Measurements from ENCODE around the gene DND1. TPM values are rescaled to one million over a fixed set of nuclear protein-coding genes. Genes with fewer than 3 reads are reported as not detected.
"Not testable (repeated sequence)": the region's sequence is repeated elsewhere in the genome, so short reads cannot be mapped to it uniquely, and the experiment has no call there.

The DND1 gene
- polyA plus RNA-seq, 3 donors, result 0.68 to 1.4 (median 0.79) TPM

DNA sequence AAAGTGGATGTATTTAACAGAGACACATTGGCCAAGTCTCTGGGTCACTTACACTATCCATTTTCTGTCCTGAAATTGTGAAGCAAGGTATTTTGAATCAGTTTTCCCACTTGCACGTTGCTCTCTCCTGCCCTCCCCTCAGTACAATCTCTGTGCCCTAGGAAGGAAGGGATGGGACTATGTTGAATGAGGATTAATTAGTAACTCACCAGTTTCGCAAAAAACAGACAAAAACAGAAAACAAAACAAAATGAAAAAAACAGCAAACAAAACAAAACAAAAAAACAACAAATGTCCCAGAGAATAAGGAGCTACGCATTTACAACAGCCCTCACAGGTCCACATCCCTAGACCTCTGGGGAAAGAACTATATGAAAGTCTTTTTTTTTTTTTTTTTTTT is 39.3 kb downstream of the DND1 start:
- WGBS, 3 donors, result 54 to 71% (median 67%) methylated on average over 3 of the region's 3 CpGs
- no peak overlapping the region for H3K27ac ChIP-seq (ENCODE audit: low read depth, low read length)

DNA sequence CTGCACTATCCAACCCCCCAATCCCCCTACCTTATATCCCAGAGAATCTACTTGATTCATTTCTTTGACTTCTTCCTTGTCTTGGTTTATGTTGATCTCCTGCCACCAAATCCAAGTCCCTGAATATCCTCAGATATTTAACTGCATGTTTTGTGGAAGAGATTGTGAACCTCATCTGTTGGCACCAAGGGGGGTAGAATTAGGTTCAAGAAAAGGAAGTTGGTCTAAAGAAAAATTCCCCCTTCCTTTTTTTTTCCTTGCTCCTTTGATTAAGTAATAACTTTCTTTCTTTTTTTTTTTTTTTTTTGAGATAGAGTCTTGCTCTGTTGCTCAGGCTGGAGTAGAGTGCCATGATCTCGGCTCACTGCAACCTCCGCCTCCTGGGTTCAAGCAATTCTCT is 39.9 kb downstream of the DND1 start:
- H3K27ac ChIP-seq (ENCODE audit: low read depth, low read length), result no peak overlapping the region
- WGBS, 3 donors, result 75 to 96% (median 83%) methylated on average over 2 of the region's 2 CpGs

DNA sequence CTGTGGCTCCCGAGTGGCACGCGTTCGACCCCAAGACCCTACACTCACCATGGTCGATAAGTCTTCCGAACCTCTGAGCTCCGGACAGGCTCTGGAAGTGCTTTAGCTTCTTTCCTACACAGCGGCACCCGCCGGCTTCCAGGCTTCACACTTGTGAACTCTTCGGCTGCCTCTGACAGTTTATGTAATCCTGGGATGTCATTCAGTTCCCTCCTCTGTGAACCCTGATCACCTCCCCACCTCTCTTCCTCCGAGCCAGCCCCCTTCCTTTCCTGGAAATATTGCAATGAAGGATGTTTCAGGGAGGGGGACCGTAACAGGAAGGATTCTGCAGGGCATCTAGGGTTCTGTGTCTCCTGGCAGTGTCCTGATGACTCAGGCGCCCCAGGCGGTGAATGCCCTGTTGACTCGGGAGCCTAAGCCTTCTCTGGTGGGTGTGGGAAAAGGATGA is 40.3 kb downstream of the DND1 start, which contains the start of gene CD14:
Gene CD14 (minus strand): TSS at position 155 of the 451 bp plus-strand sequence. CDS start 104 bp downstream, at position 51.
- H3K27ac ChIP-seq (ENCODE audit: low read depth, low read length), result no peak within 1 kb of the TSS
- WGBS, 3 donors, result 7 to 18% (median 7%) methylated on average over 16 of the region's 16 CpGs

DNA sequence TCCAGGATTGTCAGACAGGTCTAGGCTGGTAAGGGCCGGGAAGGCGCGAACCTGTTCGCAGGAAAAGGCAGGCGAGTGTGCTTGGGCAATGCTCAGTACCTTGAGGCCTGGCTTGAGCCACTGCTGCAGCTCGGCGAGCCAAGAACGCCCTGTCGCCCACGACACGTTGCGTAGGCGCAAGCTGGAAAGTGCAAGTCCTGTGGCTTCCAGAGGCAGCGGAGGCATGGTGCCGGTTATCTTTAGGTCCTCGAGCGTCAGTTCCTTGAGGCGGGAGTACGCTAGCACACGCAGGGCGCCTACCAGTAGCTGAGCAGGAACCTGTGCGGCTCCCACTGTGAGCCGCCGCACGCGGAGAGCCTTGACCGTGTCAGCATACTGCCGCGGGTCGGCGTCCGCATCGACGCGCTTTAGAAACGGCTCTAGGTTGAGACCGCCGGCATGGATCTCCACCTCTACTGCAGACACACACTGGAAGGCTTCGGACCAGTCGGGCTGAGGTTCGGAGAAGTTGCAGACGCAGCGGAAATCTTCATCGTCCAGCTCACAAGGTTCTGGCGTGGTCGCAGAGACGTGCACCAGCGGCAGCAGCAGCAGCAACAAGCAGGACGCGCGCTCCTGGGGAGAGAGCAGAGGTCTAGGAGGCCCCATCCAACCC is 40.9 kb downstream of the DND1 start:
- WGBS, 3 donors, result 0 to 1% (median 1%) methylated on average over 51 of the region's 51 CpGs
- H3K27ac ChIP-seq (ENCODE audit: low read depth, low read length), result no peak overlapping the region

DNA sequence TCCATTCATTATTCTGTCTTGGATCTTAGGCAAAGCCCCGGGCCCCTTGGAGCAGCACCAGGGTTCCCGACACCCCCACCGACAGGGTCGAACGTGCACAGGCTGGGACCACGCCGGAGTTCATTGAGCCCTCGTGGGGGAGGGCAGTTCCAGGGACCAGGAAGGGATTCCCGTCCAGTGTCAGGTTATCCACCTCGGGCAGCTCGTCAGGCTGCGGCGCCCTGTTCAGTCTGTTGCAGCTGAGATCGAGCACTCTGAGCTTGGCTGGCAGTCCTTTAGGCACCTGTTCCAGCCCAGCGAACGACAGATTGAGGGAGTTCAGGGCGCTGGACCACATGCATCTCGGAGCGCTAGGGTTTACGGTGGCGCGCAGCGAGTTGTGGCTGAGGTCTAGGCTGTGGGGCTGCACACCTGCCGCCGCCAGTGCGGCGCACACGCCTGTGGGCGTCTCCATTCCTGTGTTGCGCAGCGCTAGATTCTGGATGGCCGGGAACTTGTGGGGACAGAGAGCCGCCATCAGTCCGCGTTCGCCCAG is 41.5 kb downstream of the DND1 start:
- 7 to 13% (median 12%) methylated on average over 36 of the region's 36 CpGs for WGBS, 3 donors
- H3K27ac ChIP-seq (ENCODE audit: low read depth, low read length), result no peak overlapping the region

DNA sequence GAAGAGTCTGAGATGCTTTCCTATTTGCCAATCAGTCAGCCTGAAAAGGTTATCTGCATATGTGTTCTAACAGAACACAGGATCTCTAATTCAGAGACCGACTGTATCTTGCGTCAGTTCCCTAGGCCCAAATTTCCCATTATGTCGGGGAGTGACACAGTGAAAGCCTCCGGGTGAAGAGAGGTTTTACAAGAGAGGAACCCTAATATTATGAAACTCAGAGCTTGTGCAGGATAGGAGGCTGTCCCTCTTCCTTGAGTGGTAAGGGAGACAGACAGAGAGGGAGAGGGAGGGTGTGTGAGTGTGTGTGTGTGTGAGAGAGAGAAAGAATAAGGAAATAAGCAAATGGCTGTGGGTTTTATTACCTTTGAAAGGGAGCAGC is 42.3 kb downstream of the DND1 start:
- WGBS, 3 donors, result 62 to 91% (median 66%) methylated on average over 4 of the region's 4 CpGs
- no peak overlapping the region for H3K27ac ChIP-seq (ENCODE audit: low read depth, low read length)

DNA sequence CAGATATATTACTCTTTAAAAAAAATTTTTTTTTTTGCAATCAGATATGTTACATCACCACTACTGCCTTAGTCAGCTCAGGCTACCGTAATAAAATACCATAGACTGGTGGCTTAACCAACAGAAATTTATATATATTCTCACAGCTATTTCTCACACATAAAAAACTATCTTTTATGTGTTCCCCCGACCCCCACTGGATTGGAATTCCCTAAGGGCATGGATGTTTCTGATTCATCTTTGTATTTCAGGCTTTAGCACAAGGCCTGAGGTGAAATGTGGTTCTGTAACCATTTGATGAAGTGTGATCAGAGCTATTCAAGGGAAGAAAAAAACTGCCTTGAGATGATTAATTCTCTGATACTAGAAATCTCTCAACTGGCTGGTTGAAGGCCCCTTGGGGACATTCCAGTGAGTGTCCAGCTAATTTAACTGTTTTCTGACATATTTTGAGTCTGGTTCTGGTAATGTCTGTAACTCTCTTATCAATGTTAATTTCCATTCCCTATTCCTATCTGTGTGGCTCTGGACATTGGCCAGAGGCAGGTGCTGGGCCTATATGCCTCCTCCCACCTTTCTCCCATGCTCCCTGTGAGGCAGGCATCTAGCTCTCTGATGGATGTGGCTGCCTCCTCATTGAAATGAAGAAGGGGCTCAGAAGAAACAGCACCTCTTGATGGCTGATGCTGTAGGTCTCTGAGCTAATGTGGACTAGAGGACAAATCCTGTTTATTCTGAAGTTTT is 42.9 kb downstream of the DND1 start:
- H3K27ac ChIP-seq (ENCODE audit: low read depth, low read length), result no peak overlapping the region
- WGBS, 3 donors, result 54 to 72% (median 59%) methylated on average over 2 of the region's 2 CpGs

DNA sequence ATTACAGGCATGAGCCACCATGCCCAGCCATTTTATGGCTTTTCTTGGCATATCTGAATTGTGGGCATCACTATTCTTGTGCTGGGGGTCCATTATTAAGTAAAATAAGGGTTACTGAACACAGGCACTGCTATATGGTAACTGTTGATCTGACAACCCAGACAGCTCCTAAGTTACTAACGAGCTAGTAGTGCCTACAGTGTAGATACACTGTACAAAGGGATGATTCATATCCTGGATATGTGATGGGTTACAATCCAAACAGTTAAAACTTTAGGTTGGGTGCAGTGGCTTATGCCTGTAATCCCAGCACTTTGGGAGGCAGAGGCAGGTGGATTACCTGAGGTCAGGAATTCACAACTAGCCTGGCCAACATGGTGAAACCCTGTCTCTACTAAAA is 44.7 kb downstream of the DND1 start:
- 63 to 86% (median 79%) methylated on average over 1 of the region's 1 CpG for WGBS, 3 donors
- H3K27ac ChIP-seq (ENCODE audit: low read depth, low read length), result no peak overlapping the region

DNA sequence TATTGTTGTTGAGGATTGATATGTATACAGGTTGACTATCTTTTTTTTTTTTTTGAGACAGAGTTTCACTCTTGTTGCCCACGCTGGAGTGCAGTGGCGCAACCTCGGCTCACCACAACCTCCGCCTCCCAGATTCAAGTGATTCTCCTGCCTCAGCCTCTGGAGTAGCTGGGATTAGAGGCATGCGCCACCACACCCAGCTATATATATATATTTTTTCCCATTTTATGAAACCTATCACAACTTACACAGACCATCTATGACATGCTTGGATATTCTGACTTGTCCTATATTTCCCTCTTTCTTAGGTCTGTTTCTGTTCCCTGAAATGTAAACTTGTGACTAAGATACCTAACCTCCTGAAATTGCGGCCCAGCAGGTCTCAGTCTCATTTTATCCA is 45.4 kb downstream of the DND1 start:
- H3K27ac ChIP-seq (ENCODE audit: low read depth, low read length), result no peak overlapping the region
- 82 to 96% (median 89%) methylated on average over 6 of the region's 6 CpGs for WGBS, 3 donors

DNA sequence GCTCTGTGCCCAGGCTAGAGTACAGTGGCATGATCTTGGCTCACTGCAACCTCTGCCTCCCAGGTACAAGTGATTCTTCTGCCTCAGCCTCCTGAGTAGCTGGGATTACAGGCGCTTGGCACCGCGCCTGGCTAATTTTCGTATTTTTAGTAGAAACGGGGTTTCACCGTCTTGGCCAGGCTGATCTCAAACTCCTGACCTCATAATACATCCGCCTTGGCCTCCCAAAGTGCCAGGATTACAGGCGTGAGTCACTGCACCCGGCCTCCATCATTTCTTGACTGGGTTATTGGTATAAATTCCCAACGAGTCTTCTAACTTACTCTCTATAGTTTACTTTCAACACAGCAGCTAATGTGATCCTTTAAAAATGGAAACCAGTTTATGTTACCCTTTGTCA is 48.5 kb downstream of the DND1 start:
- not testable (repeated sequence) for H3K27ac ChIP-seq (ENCODE audit: low read depth, low read length)
- WGBS, 3 donors, result 89 to 91% (median 89%) methylated on average over 10 of the region's 10 CpGs

DNA sequence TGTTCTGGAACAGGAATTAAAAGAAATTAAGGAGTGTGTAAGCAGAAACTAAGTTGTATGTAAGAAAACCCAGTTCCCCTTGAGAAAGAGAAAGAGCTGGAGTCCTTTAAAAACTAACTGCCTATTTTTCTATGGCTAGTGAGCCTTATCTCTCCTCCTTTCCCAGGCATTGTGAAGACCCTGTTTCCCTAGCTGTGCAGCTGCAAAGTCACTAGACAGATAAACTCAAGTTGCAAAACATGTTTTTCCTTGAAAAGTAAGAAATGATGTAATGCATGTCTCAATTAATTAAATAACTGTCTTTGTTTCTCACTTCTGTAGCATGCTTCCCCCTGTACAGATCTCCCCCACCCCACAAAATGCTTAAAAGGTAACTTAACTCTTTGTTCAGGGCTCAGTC is 50.3 kb downstream of the DND1 start:
- not testable (repeated sequence) for H3K27ac ChIP-seq (ENCODE audit: low read depth, low read length)

DNA sequence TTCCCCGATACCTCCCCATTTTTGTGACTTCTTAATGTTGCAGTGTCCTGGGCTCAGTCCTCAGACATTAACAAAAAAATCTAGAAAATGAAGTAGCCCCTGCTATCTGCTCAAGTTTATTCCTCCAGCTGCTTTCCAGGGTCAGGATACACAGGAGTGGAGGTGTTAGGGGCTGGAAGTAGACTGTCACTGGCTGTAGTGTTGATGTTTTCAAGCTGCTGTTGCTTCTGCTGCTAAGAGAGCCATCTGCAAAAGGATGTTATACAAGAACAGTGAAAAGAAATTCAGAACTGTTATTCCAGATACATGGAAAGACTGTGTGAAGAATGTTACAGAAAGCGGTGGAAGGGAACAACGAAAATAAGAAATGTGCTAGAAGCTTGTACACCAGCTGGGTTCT is 51.1 kb downstream of the DND1 start:
- no peak overlapping the region for H3K27ac ChIP-seq (ENCODE audit: low read depth, low read length)
- 74 to 89% (median 79%) methylated on average over 3 of the region's 3 CpGs for WGBS, 3 donors

Other genes starting within 250 kb of the DND1 start
- 10 to 100 TPM; 32.4 to 75.8 (median 40.6) TPM for gene EIF4EBP3, start 125.9 kb downstream of the DND1 start, polyA plus RNA-seq
- gene SRA1, start 116.1 kb downstream of the DND1 start, polyA plus RNA-seq, result 10 to 100 TPM in 2 of 3 donors, 1 to 10 TPM in 1; 9.6 to 33.1 (median 30.2) TPM
- gene APBB3, start 109.0 kb downstream of the DND1 start, polyA plus RNA-seq, result 10 to 100 TPM; 18.5 to 24.3 (median 22.2) TPM
- 10 to 100 TPM; 31.2 to 65.9 (median 43.5) TPM for gene SLC35A4, start 108.7 kb downstream of the DND1 start, polyA plus RNA-seq
- gene CD14, start 40.4 kb downstream of the DND1 start, polyA plus RNA-seq, result 100 to 1,000 TPM in 1 of 3 donors, 10 to 100 TPM in 2; 14.1 to 162 (median 73.4) TPM
- gene TMCO6, start 34.1 kb downstream of the DND1 start, polyA plus RNA-seq, result 10 to 100 TPM; 12.6 to 18.7 (median 17.5) TPM
- 100 to 1,000 TPM in 2 of 3 donors, 10 to 100 TPM in 1; 89.9 to 200 (median 187) TPM for gene NDUFA2, start 25.9 kb downstream of the DND1 start, polyA plus RNA-seq
- gene IK, start 25.7 kb downstream of the DND1 start, polyA plus RNA-seq, result 10 to 100 TPM; 39.8 to 70.2 (median 65.8) TPM
- gene WDR55, start 8.7 kb downstream of the DND1 start, polyA plus RNA-seq, result 10 to 100 TPM; 12.1 to 16.9 (median 15.7) TPM
- gene HARS1, start 17.8 kb upstream of the DND1 start, polyA plus RNA-seq, result 10 to 100 TPM; 34.8 to 46.7 (median 44.6) TPM
- 10 to 100 TPM; 12.0 to 14.5 (median 12.1) TPM for gene HARS2, start 17.9 kb upstream of the DND1 start, polyA plus RNA-seq
- 10 to 100 TPM; 26.8 to 91.7 (median 67.9) TPM for gene ZMAT2, start 26.9 kb upstream of the DND1 start, polyA plus RNA-seq
- gene PCDHA1, start 112.6 kb upstream of the DND1 start, polyA plus RNA-seq, result under 1 TPM in 2 of 3 donors, not detected in 1; 0.03 to 0.11 TPM
- under 1 TPM in 2 of 3 donors, not detected in 1; 0.03 to 0.09 TPM for gene PCDHA2, start 121.3 kb upstream of the DND1 start, polyA plus RNA-seq
- under 1 TPM; 0.11 to 0.52 (median 0.12) TPM for gene PCDHA3, start 127.5 kb upstream of the DND1 start, polyA plus RNA-seq
- 1 to 10 TPM in 1 of 3 donors, under 1 TPM in 2; under 0.01 to 1.7 (median 0.04) TPM for gene PCDHA4, start 133.5 kb upstream of the DND1 start, polyA plus RNA-seq
- gene PCDHA5, start 148.0 kb upstream of the DND1 start, polyA plus RNA-seq, result under 1 TPM; 0.06 to 0.13 (median 0.11) TPM
- under 1 TPM in 2 of 3 donors, not detected in 1; 0.10 to 0.49 TPM for gene PCDHA6, start 154.4 kb upstream of the DND1 start, polyA plus RNA-seq
- under 1 TPM; 0.10 to 0.22 (median 0.14) TPM for gene PCDHA7, start 160.7 kb upstream of the DND1 start, polyA plus RNA-seq
- gene PCDHA8, start 167.6 kb upstream of the DND1 start, polyA plus RNA-seq, result under 1 TPM in 2 of 3 donors, not detected in 1; 0.01 to 0.07 TPM
- gene PCDHA9, start 174.8 kb upstream of the DND1 start, polyA plus RNA-seq, result under 1 TPM in 1 of 3 donors, not detected in 2; 0.02 TPM
- under 1 TPM in 2 of 3 donors, not detected in 1; 0.11 to 0.17 TPM for gene PCDHA10, start 182.3 kb upstream of the DND1 start, polyA plus RNA-seq
- gene PCDHA11, start 195.4 kb upstream of the DND1 start, polyA plus RNA-seq, result under 1 TPM in 2 of 3 donors, not detected in 1; 0.03 to 0.15 TPM
- gene PCDHA12, start 201.7 kb upstream of the DND1 start, polyA plus RNA-seq, result under 1 TPM in 2 of 3 donors, not detected in 1; 0.03 to 0.21 TPM
- under 1 TPM; 0.11 to 0.25 (median 0.16) TPM for gene PCDHA13, start 208.5 kb upstream of the DND1 start, polyA plus RNA-seq